Kidney glomerular epithelial cell (primary cell): ENCODE results near the gene MTMR2.

Source experiments
- DNase-seq: peaks from one replicate; lab custom pipeline; 2025; lab: John Stamatoyannopoulos, UW

Gene MTMR2

DNA sequence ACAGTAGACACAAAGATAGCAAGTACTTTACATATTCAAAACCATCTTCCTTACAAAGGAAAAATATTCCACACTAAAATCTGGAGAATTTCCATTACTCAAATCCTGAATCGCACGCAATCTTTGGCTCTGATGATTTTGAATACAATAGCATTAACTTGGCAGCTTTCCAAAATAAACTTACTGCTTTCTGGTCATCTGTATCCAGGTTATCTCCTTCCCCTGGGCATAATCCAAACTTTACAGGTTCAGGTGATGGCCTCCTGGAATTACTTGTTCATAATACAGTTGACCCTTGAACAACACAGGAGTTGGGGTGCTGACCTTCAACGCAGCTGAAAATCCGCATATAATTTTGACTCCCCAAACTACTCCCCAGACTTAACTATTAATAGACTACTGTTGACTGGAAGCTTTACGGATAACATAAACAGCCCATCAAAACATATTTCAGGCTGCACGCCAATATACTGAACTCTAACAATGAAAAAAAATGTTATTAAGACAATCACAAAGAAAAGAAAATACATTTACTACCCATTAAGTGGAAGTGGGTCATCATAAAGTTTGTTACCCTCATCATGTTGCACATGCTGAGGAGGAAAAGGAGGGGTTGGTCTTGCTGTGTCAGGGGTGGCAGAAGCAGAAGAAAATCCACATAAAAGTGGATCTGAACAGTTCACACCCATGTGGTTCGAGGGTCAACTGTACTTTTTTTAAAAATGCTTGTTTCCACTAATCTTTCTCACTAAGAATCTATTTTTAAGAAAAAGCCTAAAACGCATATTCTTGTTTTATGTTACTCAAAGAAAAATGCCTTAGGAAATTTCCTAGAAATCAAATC lies 6.5 kb downstream of the MTMR2 start:
- peak; percentile 24 for DNase-seq

GRCh38 chr11:95916049-95916448 lies 7.9 kb downstream of the MTMR2 start:
- DNase-seq: no peak

DNA sequence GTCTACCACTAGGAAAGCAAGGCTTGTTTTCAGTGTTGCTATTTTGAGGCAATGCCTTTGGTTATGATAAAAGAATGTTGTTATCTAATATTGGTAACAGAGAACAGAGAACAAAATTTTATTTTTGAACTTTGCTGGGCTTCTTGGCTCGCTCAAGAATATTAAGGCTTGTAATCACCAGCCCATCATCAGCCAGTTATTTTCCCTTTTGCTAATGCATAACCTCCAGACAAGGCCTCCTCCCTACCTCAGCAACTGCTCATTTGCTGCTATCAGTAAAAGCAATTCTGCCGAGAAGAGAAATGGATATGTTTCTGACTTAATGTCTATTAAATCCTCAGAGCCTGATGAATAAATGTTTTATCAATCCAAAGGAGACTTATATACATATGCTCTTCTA lies 8.9 kb downstream of the MTMR2 start:
- DNase-seq: no peak

GRCh38 chr11:95913830-95914615 lies 9.9 kb downstream of the MTMR2 start:
- no peak for DNase-seq

DNA sequence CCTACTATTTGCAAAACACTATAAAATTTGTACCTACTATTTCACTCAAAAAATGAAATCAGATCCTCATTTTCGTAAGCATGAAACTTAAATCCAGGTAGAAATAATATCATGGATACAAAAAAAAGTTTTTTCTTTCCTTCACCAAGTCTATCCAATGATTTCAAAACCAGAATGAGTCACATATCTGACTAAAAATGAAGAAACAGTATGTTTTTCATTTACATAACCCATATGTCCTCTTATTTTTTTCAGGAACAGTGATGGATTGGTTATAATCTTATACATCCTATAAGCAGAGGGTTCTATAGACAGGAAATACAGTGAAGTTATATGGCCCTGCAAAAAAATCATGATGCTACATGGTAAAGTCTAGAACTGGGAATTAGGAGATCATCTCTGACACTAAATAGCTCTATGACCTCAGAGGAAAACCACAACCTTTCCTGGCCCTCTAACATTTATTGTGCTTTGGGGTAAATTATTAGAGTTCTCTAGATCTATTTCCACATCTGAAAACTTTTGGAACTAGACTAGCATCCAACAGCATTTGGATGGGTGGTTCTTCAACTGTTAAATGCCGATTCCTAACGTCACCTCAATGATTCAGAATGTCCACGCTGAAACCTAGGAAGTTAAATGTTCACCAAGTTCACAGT lies 10.9 kb downstream of the MTMR2 start:
- no peak for DNase-seq

GRCh38 chr11:95911369-95911759 lies 12.5 kb downstream of the MTMR2 start:
- DNase-seq: no peak

DNA sequence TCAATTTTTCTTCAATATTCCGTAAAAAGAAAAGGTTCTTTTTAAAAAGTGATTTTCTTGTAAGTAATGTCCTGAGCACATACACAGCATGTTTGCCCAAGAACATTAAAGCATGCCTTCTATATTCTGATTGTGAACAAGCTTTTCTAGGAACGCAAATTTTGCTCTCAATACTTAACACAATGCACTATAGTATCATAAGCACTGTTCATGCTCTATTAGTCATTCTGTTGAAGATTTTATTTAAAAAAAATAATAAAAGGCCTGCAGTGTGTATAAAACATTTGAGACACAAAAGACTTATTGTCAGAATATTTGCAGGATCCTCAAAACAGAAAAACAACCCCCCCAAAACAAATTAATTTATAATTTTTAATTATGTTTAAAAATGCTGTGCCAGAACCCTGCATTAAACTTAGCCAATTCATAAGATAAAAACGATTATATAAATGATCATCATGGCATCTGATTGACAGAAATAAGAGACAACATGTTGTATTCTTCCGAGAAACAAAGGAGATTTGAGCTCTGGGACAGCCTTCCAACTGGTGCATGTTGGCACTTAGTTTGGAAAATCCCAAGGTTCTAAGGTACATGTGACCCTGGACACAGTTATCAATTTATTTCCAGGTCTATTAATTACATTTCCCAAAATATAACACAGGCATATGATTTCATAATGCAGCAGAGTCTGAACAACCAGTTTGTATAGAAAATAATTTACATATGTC lies 13.1 kb downstream of the MTMR2 start:
- no peak for DNase-seq

DNA sequence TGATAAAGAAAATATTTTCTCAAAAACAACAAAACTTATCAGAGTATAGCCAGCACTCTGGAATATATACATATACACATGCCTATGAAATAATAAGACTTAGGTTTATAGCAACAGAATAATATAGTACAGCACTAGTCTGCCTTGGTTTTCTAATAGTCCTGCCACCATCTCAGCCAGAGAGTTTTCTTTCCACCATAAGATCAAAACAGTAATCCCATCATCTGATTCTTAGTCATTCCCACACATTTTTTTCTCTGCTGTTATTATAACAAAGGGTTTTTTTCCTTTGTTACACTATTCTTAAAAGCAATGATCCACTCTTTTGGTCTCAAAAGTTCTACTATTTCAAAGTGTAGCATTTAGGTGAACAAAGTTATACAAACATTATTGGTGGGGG lies 15.1 kb downstream of the MTMR2 start:
- no peak for DNase-seq

DNA sequence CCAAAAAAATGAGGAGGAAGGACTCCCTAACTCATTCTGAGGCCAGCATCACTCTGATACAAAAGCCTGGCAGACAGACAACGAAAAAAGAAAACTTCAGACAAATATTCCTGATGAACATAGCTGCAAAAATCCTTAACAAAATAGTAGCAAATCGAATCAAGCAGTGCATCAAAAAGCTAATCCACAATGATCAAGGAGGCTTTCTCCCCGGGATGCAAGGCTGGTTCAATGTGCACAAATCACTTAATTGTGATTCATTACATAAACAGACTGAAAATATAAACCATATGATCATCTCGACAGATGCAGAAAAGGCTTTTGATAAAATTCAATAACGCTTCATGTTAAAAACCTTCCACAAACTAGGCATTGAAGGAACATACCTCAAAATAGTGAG lies 16.4 kb downstream of the MTMR2 start:
- no peak for DNase-seq

DNA sequence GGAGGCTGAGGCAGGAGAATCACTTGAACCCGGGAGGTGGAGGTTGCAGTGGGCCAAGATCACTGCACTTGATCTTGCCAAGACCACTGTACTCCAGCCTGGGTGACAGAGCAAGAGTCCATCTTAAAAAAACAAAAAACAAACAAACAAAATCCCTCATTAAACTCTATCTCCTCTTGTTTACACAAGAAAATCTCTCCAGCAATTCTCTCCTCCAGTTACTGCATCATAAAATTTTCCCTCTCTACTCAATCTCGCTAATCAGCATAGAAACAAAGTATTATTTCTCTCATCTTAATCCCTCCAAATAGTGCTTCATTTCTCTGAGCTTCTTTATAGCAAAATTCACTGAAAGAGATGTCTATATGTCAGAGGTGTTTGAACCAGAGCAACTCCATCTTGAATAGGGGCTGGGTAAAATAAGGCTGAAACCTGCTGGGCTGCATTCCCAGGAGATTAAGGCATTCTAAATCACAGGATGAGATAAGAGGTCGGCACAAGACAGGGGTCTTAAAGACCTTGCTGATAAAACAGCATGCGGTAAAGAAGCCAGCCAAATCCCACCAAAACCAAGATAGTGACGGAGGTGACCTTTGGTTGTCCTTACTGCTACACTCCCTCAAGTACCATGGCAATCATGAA lies 19.8 kb downstream of the MTMR2 start:
- no peak for DNase-seq

GRCh38 chr11:95898782-95899181 lies 25.1 kb downstream of the MTMR2 start:
- DNase-seq: no peak

GRCh38 chr11:95897731-95898130 lies 26.2 kb downstream of the MTMR2 start:
- peak; percentile 64 for DNase-seq

- no peak for DNase-seq
Observed at GRCh38 chr11:95895815-95896214, 28.1 kb downstream of the MTMR2 start.

DNA sequence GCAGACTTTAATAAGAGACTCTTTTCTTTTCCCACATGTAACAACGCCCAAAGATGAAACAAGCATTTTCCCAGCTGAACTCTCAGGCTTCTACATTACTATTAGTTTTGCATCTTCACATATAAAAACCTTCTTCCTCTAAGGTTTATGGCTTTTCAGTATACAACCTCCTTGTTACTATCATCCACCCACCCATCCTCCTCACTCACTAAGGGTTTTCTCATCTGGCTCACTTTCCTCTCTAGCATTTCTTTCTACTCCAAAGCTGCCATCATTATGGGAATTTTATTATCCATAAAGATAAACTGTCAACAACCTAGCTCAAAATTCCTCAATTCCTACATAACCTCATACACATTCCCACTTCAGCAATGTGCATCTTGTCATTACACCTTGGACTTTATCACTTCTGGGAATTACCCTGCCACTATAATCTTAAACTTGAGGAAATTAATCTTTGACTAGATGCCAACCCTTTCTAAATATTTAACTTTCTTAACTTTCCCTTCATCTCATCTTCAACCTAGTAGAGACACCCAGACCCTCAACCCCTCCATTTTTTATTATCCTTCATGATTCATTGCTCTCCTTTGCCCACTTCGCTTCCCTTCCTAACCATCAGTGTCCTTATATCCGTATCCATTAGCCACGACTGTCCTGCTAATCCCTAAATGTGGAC lies 30.9 kb downstream of the MTMR2 start:
- no peak for DNase-seq

- no peak for DNase-seq
Observed at GRCh38 chr11:95892492-95892891, 31.4 kb downstream of the MTMR2 start.

GRCh38 chr11:95891423-95892170 lies 32.3 kb downstream of the MTMR2 start:
- DNase-seq: peak; percentile 18

DNA sequence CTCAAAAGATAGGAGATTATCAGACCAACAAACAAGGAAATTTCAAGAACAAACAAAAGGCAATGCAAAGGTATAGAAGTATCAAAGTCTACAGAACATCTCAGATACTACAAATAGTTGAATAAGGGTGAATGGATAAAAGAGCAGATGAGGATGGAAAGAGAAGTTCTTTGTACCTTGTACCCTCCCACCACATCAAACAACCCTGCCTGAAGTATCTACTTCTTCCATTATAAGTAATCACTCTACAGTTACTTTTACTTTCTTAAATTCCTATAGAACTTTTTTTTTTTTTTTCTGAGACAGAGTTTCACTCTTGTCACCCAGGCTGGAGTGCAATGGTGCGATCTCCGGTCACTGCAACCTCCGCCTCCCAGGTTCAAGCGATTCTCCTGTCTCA lies 35.1 kb downstream of the MTMR2 start:
- DNase-seq: no peak

DNA sequence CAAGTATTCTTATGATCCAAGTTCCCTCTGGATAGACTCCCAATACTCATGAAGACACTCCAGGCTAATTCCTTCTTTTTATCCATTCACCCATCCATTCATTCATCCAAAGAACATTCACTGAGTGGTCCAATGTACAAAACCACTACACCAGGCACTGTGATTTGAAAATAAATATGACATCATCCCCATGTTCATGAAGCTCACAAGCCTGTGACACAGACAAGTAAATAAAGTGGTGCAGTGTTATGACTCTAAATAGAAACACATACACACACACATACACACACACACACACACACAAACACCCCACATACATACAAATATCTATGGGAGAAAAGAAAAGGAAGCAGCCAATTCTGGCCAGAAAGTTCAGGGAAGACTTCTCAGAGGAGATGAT lies 35.5 kb downstream of the MTMR2 start:
- no peak for DNase-seq

- DNase-seq: no peak
Observed at GRCh38 chr11:95886462-95886861, 37.4 kb downstream of the MTMR2 start.

GRCh38 chr11:95884802-95885201 lies 39.1 kb downstream of the MTMR2 start:
- no peak for DNase-seq
